ENCODE measurements around the gene PCBD2.

PCBD2 gene

DNA sequence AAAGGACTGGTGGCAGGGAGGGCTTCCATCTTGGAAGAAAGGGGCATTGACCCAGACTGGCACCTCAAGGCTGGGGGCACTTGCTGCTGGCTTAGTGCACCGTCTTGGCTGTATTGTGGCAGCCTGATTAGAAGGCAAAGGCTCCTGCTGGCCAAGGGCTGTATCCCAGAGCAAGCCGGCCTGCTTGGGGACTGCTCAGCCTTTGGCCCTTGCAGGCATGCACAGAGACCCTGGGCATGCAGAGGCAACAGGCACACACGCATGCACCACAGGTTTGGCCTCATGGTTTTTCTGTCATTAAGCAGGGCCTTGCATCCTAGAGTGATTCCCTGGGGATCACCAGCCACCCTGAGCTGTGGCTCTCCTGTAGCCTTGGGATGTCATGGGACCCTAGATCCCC lies 100.1 kb downstream of the PCBD2 start:
- H3K4me3 ChIP-seq (ENCODE audit: low read depth, low read length) = no peak overlapping the region
- TF ChIP-seq, protein P1, sequence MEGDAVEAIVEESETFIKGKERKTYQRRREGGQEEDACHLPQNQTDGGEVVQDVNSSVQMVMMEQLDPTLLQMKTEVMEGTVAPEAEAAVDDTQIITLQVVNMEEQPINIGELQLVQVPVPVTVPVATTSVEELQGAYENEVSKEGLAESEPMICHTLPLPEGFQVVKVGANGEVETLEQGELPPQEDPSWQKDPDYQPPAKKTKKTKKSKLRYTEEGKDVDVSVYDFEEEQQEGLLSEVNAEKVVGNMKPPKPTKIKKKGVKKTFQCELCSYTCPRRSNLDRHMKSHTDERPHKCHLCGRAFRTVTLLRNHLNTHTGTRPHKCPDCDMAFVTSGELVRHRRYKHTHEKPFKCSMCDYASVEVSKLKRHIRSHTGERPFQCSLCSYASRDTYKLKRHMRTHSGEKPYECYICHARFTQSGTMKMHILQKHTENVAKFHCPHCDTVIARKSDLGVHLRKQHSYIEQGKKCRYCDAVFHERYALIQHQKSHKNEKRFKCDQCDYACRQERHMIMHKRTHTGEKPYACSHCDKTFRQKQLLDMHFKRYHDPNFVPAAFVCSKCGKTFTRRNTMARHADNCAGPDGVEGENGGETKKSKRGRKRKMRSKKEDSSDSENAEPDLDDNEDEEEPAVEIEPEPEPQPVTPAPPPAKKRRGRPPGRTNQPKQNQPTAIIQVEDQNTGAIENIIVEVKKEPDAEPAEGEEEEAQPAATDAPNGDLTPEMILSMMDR (IDR thresholded peaks at IDR 0.05; ENCODE audit: borderline replicate concordance, insufficient read depth, low read depth, low read length) = no peak

DNA sequence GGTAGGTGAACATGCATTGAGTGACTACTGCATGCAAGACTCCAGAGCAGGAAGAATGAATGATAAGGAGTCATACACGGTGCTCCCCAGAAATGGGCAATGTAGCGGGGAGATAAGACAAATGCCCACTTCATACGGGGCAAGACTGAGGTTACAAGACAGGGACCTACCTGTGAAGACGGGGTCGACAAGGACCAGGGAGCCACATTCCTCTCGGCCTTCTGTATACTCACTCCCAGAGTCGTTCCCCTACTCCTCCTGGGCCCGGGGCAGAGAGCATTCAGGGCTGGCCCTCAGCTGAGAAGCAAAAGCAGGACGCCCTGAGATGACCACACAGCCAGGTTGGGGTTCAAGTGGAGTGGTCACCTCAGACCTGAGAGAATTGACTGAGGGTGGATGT lies 102.4 kb downstream of the PCBD2 start:
- H3K4me3 ChIP-seq (ENCODE audit: low read depth, low read length) = no peak overlapping the region
- TF ChIP-seq, protein P1 (IDR thresholded peaks at IDR 0.05; ENCODE audit: borderline replicate concordance, insufficient read depth, low read depth, low read length) = no peak

DNA sequence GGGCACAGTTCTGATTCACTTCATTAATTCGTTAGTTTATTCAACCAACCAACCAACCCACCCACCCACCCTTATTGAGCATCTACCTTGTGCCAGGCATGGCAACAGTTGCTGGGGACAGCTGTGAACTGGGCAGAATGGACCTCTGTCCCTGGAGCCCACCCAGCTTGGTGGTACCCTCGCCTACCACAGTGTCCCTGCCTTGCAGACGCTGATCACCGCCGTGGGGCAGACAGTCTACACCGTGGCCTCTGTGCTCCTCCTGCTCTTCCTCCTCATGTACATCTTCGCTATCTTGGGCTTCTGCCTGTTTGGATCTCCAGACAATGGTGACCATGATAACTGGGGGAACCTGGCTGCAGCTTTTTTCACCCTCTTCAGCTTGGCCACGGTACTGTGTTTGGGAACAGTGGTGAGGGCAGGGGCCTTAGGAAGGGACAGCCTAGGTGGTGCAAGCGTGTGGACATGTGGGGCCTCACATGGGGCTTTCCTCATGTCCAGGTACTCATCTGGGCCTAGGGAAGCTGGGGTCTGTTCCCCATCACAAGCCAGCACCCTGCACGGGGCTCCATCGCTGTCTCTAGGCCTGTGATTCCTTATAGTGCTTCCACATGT lies 102.9 kb downstream of the PCBD2 start:
- no peak overlapping the region for H3K4me3 ChIP-seq (ENCODE audit: low read depth, low read length)
- TF ChIP-seq, protein P1 (IDR thresholded peaks at IDR 0.05; ENCODE audit: borderline replicate concordance, insufficient read depth, low read depth, low read length) = no peak

DNA sequence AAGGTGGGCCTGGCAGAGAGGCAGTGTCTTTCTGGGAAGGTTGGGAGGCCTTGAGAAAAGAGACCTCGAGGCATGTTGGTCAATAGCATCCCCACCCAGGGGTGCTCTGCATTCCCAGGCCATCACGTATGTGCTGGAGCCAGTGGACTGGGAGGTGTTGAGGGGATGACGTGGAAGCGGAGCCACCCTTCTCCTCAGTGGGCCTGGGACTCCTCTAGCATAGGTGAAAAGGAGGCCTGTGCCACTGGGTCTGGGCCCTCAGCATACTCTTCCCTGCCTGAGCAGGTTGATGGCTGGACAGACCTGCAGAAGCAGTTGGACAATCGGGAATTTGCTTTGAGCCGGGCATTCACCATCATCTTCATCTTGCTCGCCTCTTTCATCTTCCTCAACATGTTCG lies 103.6 kb downstream of the PCBD2 start:
- H3K4me3 ChIP-seq (ENCODE audit: low read depth, low read length) = no peak overlapping the region
- TF ChIP-seq, protein P1 (IDR thresholded peaks at IDR 0.05; ENCODE audit: borderline replicate concordance, insufficient read depth, low read depth, low read length) = no peak

DNA sequence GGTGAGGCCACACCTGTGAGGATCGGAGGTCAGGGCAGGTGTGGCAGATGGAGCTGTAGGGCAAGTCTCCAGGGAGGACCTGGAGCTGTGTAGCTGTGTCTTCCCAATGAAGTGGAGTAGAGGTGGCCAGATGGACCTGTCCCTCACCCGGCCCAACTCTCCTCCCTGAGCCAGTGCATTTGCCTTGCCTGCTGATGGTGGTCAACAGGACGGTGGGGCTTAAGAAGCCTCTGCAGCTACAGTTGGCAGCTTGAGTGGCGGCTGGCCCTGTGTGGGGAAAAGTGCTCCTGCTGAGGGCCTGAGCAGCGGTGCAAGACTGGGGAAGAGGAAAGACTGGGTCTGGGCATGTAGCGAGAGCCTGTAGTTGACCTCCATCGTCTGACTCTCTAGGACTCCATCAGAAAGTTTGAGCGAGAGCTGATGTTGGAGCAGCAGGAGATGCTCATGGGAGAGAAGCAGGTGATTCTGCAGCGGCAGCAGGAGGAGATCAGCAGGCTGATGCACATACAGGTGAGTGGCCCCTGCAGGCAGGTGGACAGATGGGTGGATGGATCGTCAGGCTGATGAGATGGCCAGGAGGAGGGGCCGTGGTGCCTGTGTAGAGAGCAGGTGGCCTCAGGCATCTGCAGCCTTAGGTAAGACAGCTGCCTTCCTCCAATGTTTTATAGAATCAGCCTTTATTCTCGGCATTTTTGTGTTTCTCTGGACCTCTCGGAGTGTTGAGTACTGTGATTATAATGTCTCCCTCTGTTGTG lies 104.2 kb downstream of the PCBD2 start:
- H3K4me3 ChIP-seq (ENCODE audit: low read depth, low read length) = no peak overlapping the region
- TF ChIP-seq, protein P1 (IDR thresholded peaks at IDR 0.05; ENCODE audit: borderline replicate concordance, insufficient read depth, low read depth, low read length) = no peak

DNA sequence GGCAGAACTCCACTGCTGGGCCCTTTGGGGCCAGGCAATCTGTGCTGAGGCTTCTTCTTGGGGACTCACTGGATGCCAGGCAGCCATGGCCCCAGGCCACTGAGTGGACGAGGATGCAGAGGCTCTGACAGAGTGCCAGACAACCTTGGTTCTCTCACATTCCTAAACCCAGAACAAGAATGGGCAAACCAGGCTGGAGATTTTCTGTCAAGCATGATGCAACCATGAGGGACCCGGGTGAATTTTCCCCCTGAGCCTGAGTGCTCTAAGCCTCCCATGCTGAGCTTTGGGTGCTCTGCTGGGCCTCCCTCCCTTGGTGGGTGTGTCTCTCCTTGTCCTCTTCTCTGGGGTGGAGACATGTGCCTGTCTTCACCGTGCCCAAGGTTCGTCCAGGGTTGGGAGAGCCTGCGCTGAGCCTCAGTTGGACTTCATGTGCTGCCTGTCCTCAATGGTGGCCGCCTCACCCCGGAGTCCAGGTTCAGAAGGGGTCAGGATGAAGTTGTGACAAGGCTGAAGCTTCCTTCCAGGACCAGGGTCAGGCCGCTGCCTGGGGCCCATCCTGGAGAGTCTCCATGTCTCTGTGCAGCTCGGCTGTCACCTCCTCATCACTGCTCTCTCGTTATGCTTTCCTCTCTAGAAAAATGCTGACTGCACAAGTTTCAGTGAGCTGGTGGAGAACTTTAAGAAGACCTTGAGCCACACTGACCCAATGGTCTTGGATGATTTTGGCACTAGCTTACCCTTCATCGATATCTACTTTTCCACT lies 105.0 kb downstream of the PCBD2 start:
- H3K4me3 ChIP-seq (ENCODE audit: low read depth, low read length) = no peak overlapping the region
- TF ChIP-seq, protein P1 (IDR thresholded peaks at IDR 0.05; ENCODE audit: borderline replicate concordance, insufficient read depth, low read depth, low read length) = no peak

Data from GM12875 (cell line).